K562 (cell line): ENCODE results near the gene ACTR3C. TPM values are rescaled to one million over a fixed set of nuclear protein-coding genes. Genes with fewer than 3 reads are reported as not detected.

Experiments used
- CAMTA2 ChIP-seq: fragments of 250-450 bp; sonication (Bioruptor Pico); conservative IDR thresholded peaks from 2 replicates; pipeline ENCODE4 v1.5.1; 2022
- CCAR2 ChIP-seq: fragments of 200-400 bp; formaldehyde crosslinking; IDR thresholded peaks from 2 replicates; pipeline ENCODE4 v1.6.1; 2017; ENCODE audit warnings: mild to moderate bottlenecking, low read depth, low read length
- ERF ChIP-seq: fragments of 450-650 bp; formaldehyde crosslinking; IDR thresholded peaks from 2 replicates; pipeline ENCODE4 v1.4.0; 2020; ENCODE audit warnings: mild to moderate bottlenecking, mixed read lengths
- POLR2A ChIP-seq: fragments of 450-650 bp; conservative IDR thresholded peaks from 2 replicates; pipeline ENCODE4 v1.6.1; 2016
- STAT6 ChIP-seq: sonication (generic); formaldehyde crosslinking; IDR thresholded peaks from 2 replicates; pipeline ENCODE4 v1.8.1; 2023; ENCODE audit warnings: mild to moderate bottlenecking, missing genetic modification reagents
- TEAD1 ChIP-seq, 2 experiments: fragments of 450-650 bp in 1 of 2; sonication (generic) in 1 of 2; formaldehyde crosslinking; IDR thresholded peaks; 2 replicates each; pipeline versions ENCODE4 v1.4.0 to v1.8.0; 2020 to 2022; ENCODE audit warnings: mild to moderate bottlenecking in 2 of 2, missing genetic modification reagents in 1 of 2
- TOE1 ChIP-seq, 2 experiments: fragments of 450-650 bp in 1 of 2; sonication (generic) in 1 of 2; formaldehyde crosslinking in 1 of 2; IDR thresholded peaks; 2 replicates each; pipeline versions ENCODE4 v1.7.1 to v1.8.0; 2016 to 2022; ENCODE audit warnings: borderline replicate concordance in 2 of 2, mild to moderate bottlenecking in 2 of 2, antibody characterized with exemption in 1 of 2, inconsistent platforms in 1 of 2, low read depth in 1 of 2, missing genetic modification reagents in 1 of 2, moderate library complexity in 1 of 2
- WHSC1 ChIP-seq: IDR thresholded peaks from one replicate; pipeline ENCODE4 v1.6.1; 2012; ENCODE audit warnings: low read length, control low read depth, inconsistent platforms
- XRCC5 ChIP-seq: fragments of 200-400 bp; formaldehyde crosslinking; IDR thresholded peaks from 2 replicates; pipeline ENCODE4 v1.6.1; 2017; ENCODE audit warnings: low read depth, mild to moderate bottlenecking, low read length
- ZBTB17 ChIP-seq: fragments of 450-650 bp; formaldehyde crosslinking; IDR thresholded peaks from 2 replicates; pipeline ENCODE4 v1.4.0; 2020; ENCODE audit warnings: mild to moderate bottlenecking
- polyA plus RNA-seq, 8 experiments: library from polyadenylated mRNA; depleted of rRNA in 4 of 8; stranded (reverse) in 5 of 8; unstranded in 3 of 8; fragments of >200 nt; fragmentation: Nextera tagmentation in 2 of 8; fragmentation: Illumina TruSeq in 1 of 8; extraction: Ambion mirVana in 2 of 8; extraction: Trizol in 1 of 8; gene quantifications; 2 replicates each; pipeline versions ENCODE4 v1.2.1 to v1.2.3, GENCODE V29; 2011 to 2014; ENCODE audit warnings: inconsistent platforms in 1 of 8, missing spikeins in 1 of 8
- total RNA-seq, 7 experiments: library from RNA; depleted of rRNA in 6 of 7; stranded (reverse); fragments of >200 nt in 6 of 7; fragmentation: Illumina TruSeq in 2 of 7; extraction: Trizol in 2 of 7; gene quantifications; 2 replicates each; pipeline versions ENCODE4 v1.2.1 to v1.2.3, GENCODE V29; 2011 to 2021; ENCODE audit warnings: low replicate concordance in 1 of 7
- TF ChIP-seq, protein P1 (sequence below): sonication (generic); formaldehyde crosslinking; IDR thresholded peaks from 2 replicates; pipeline ENCODE4 v1.8.0; 2022; ENCODE audit warnings: mild to moderate bottlenecking, missing genetic modification reagents
- TF ChIP-seq, protein P2 (sequence below): fragments of 250-450 bp; sonication (Bioruptor Pico); IDR thresholded peaks from 2 replicates; pipeline ENCODE4 v1.8.0; 2022; ENCODE audit warnings: inconsistent platforms, mild to moderate bottlenecking, moderate library complexity, borderline replicate concordance
- TF ChIP-seq, protein P3 (sequence below): fragments of 250-450 bp; sonication (Bioruptor Pico); IDR thresholded peaks from 2 replicates; pipeline ENCODE4 v1.4.0; 2020; ENCODE audit warnings: borderline replicate concordance
- TF ChIP-seq, protein P4 (sequence below): sonication (generic); formaldehyde crosslinking; IDR thresholded peaks from 2 replicates; pipeline ENCODE4 v1.8.0; 2022; ENCODE audit warnings: mild to moderate bottlenecking, missing genetic modification reagents

ACTR3C gene
- total and polyA plus RNA-seq, 9 of the 15 experiments (the other 6 are each of a cell fraction or from before 2014, with no cell fraction given), result 9.0 to 35.4 (median 13.3) TPM

DNA sequence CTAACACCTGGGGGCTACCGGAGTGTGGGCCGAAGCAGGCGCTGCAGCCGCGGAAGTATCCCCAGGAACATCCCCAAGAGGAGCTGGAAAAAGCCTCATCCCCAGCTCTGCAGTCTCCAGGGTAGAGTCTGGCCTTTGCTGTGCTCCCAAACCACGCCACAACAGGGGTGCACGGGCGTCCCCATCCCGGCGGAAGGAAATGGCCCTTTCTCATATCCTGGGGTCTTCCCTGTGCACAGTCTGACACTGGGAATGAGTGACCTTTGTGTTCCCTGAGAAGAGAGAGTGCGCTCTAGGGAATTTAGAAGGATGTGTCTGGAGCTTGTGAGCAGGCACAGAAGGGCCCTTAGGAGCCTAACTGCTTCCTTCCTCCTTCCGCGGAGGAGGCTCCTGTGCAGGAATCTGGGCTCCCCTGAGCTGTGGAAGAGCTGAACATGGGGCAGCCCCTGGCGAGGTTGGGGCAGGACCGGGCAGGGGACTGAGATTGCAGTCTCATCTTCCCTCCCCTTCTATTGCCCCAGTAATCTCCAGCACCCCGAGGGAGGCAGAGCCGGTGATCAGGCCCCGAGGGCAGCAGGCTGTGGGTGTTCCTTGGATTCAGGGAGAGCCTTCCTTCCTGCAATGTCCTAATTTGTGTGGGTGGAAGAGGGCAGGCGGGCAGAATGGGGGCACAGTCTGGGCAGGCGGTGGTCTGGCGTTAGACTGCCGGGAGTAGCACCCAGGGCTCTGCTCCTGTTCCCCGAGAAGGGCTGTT is 46.6 kb upstream of the ACTR3C start (continued):
- TF ChIP-seq STAT6 (CRISPR knock-in tag) (0 out of 2 replicates have a peak, but pooled peaks have one; percentile 75), ERF (CRISPR knock-in tag) (no peak), POLR2A (0 out of 2 replicates have a peak, but pooled peaks have one; percentile 20), WHSC1 (peak; percentile 83), CCAR2 (no peak), TEAD1 (CRISPR knock-in tag; IDR thresholded peaks at IDR 0.05) (peak in 1 of 2 experiments; percentile 57; a peak in 1 of 4 replicates), TOE1 (IDR thresholded peaks at IDR 0.05; ENCODE audit: borderline replicate concordance) (0 out of 2 replicates have a peak, but pooled peaks have one; percentile 4), TOE1 (CRISPR knock-in tag; IDR thresholded peaks at IDR 0.05; ENCODE audit: borderline replicate concordance, low read depth) (peak; percentile 45), ZBTB17 (CRISPR knock-in tag) (no peak), XRCC5 (peak; percentile 12; the same call in 1 of the 2 replicates), CAMTA2 (CRISPR knock-in tag) (0 out of 2 replicates have a peak, but pooled peaks have one; percentile 5)
- TF ChIP-seq, protein P1, sequence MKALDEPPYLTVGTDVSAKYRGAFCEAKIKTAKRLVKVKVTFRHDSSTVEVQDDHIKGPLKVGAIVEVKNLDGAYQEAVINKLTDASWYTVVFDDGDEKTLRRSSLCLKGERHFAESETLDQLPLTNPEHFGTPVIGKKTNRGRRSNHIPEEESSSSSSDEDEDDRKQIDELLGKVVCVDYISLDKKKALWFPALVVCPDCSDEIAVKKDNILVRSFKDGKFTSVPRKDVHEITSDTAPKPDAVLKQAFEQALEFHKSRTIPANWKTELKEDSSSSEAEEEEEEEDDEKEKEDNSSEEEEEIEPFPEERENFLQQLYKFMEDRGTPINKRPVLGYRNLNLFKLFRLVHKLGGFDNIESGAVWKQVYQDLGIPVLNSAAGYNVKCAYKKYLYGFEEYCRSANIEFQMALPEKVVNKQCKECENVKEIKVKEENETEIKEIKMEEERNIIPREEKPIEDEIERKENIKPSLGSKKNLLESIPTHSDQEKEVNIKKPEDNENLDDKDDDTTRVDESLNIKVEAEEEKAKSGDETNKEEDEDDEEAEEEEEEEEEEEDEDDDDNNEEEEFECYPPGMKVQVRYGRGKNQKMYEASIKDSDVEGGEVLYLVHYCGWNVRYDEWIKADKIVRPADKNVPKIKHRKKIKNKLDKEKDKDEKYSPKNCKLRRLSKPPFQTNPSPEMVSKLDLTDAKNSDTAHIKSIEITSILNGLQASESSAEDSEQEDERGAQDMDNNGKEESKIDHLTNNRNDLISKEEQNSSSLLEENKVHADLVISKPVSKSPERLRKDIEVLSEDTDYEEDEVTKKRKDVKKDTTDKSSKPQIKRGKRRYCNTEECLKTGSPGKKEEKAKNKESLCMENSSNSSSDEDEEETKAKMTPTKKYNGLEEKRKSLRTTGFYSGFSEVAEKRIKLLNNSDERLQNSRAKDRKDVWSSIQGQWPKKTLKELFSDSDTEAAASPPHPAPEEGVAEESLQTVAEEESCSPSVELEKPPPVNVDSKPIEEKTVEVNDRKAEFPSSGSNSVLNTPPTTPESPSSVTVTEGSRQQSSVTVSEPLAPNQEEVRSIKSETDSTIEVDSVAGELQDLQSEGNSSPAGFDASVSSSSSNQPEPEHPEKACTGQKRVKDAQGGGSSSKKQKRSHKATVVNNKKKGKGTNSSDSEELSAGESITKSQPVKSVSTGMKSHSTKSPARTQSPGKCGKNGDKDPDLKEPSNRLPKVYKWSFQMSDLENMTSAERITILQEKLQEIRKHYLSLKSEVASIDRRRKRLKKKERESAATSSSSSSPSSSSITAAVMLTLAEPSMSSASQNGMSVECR (CRISPR knock-in tag), result 0 out of 2 replicates have a peak, but pooled peaks have one; percentile 49
- TF ChIP-seq, protein P2, sequence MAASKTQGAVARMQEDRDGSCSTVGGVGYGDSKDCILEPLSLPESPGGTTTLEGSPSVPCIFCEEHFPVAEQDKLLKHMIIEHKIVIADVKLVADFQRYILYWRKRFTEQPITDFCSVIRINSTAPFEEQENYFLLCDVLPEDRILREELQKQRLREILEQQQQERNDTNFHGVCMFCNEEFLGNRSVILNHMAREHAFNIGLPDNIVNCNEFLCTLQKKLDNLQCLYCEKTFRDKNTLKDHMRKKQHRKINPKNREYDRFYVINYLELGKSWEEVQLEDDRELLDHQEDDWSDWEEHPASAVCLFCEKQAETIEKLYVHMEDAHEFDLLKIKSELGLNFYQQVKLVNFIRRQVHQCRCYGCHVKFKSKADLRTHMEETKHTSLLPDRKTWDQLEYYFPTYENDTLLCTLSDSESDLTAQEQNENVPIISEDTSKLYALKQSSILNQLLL (CRISPR knock-in tag), result peak; percentile 6; the same call in 1 of the 2 replicates
- TF ChIP-seq, protein P3, sequence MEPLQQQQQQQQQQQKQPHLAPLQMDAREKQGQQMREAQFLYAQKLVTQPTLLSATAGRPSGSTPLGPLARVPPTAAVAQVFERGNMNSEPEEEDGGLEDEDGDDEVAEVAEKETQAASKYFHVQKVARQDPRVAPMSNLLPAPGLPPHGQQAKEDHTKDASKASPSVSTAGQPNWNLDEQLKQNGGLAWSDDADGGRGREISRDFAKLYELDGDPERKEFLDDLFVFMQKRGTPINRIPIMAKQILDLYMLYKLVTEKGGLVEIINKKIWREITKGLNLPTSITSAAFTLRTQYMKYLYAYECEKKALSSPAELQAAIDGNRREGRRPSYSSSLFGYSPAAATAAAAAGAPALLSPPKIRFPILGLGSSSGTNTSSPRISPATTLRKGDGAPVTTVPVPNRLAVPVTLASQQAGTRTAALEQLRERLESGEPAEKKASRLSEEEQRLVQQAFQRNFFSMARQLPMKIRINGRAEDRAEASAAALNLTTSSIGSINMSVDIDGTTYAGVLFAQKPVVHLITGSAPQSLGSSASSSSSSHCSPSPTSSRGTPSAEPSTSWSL (CRISPR knock-in tag), result no peak
- TF ChIP-seq, protein P4, sequence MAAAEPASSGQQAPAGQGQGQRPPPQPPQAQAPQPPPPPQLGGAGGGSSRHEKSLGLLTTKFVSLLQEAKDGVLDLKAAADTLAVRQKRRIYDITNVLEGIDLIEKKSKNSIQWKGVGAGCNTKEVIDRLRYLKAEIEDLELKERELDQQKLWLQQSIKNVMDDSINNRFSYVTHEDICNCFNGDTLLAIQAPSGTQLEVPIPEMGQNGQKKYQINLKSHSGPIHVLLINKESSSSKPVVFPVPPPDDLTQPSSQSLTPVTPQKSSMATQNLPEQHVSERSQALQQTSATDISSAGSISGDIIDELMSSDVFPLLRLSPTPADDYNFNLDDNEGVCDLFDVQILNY (CRISPR knock-in tag), result peak; percentile 63; the same call in 1 of the 2 replicates
